HepG2 (cell line): ENCODE measurements around the gene TAF5. TPM values are rescaled to one million over a fixed set of nuclear protein-coding genes. Genes with fewer than 3 reads are reported as not detected.
A peak's percentile ranks its signal among the peaks of the same experiment; 100 is the strongest.

ENCODE experiments used
- ARNT ChIP-seq: fragments of 450-650 bp; IDR thresholded peaks from 2 replicates; pipeline ENCODE4 v1.6.1; 2017
- ATF2 ChIP-seq: sonication (generic); formaldehyde crosslinking; IDR thresholded peaks from 2 replicates; pipeline ENCODE4 v1.4.0; 2020; ENCODE audit warnings: missing genetic modification reagents
- CHD4 ChIP-seq: fragments of 200-600 bp; sonication (generic); IDR thresholded peaks from 2 replicates; pipeline ENCODE4 v1.7.0; 2017; ENCODE audit warnings: mild to moderate bottlenecking, low read length, borderline replicate concordance
- FOXA3 ChIP-seq: IDR thresholded peaks from 2 replicates; pipeline ENCODE4 v1.6.1; 2016; ENCODE audit warnings: missing genetic modification reagents, missing compliant biosample characterization
- GABPA ChIP-seq, 2 experiments: IDR thresholded peaks; 2 replicates each; pipeline ENCODE4 v1.6.1; 2011 to 2016; ENCODE audit warnings: low read depth in 2 of 2, low read length in 1 of 2, missing biosample characterization in 1 of 2, missing genetic modification characterization in 1 of 2
- GRHL1 ChIP-seq: sonication (generic); formaldehyde crosslinking; conservative IDR thresholded peaks from 2 replicates; pipeline ENCODE4 v1.8.0; 2022; ENCODE audit warnings: missing genetic modification reagents
- HNRNPH1 ChIP-seq: fragments of 200-400 bp; formaldehyde crosslinking; optimal IDR thresholded peaks from 2 replicates; pipeline ENCODE3; 2017; ENCODE audit warnings: mild to moderate bottlenecking, low read depth, low read length
- HOXA3 ChIP-seq: sonication (generic); formaldehyde crosslinking; IDR thresholded peaks from 2 replicates; pipeline ENCODE4 v1.5.0; 2020; ENCODE audit warnings: missing genetic modification reagents
- IRF1 ChIP-seq: sonication (generic); formaldehyde crosslinking; IDR thresholded peaks from 2 replicates; pipeline ENCODE4 v1.4.0; 2020; ENCODE audit warnings: low read depth, mild to moderate bottlenecking, missing genetic modification reagents
- IRX3 ChIP-seq: sonication (generic); formaldehyde crosslinking; IDR thresholded peaks from 2 replicates; pipeline ENCODE4 v1.8.1; 2023; ENCODE audit warnings: mild to moderate bottlenecking, low read depth, missing genetic modification reagents, borderline replicate concordance
- NR0B2 ChIP-seq: sonication (generic); formaldehyde crosslinking; IDR thresholded peaks from 2 replicates; pipeline ENCODE4 v1.4.0; 2020; ENCODE audit warnings: mild to moderate bottlenecking, missing genetic modification reagents
- NR3C1 ChIP-seq: sonication (generic); formaldehyde crosslinking; IDR thresholded peaks from 2 replicates; pipeline ENCODE4 v1.4.0; 2020; ENCODE audit warnings: missing genetic modification reagents
- REPIN1 ChIP-seq: sonication (generic); formaldehyde crosslinking; IDR thresholded peaks from 2 replicates; pipeline ENCODE4 v1.8.0; 2022; ENCODE audit warnings: missing genetic modification reagents, low read depth, mild to moderate bottlenecking, borderline replicate concordance
- SIX1 ChIP-seq: sonication (generic); formaldehyde crosslinking; IDR thresholded peaks from 2 replicates; pipeline ENCODE4 v1.4.0; 2020; ENCODE audit warnings: missing genetic modification reagents, borderline replicate concordance
- TGIF2 ChIP-seq: IDR thresholded peaks from 2 replicates; pipeline ENCODE4 v1.6.1; 2016; ENCODE audit warnings: control low read depth, missing compliant biosample characterization
- ZNF10 ChIP-seq: sonication (generic); formaldehyde crosslinking; IDR thresholded peaks from 2 replicates; pipeline ENCODE4 v1.4.0; 2020; ENCODE audit warnings: mild to moderate bottlenecking, low read depth, missing genetic modification reagents, borderline replicate concordance
- ZNF207 ChIP-seq: fragments of 450-650 bp; IDR thresholded peaks from 2 replicates; pipeline ENCODE4 v1.6.1; 2016; ENCODE audit warnings: antibody characterized with exemption, borderline replicate concordance
- ZNF251 ChIP-seq: sonication (generic); formaldehyde crosslinking; IDR thresholded peaks from 2 replicates; pipeline ENCODE4 v1.9.0; 2021; ENCODE audit warnings: mild to moderate bottlenecking, missing genetic modification reagents
- ZNF512 ChIP-seq: sonication (generic); formaldehyde crosslinking; IDR thresholded peaks from 2 replicates; pipeline ENCODE4 v1.4.0; 2020; ENCODE audit warnings: mild to moderate bottlenecking, missing genetic modification reagents
- ZNF660 ChIP-seq: sonication (generic); formaldehyde crosslinking; IDR thresholded peaks from 2 replicates; pipeline ENCODE4 v1.5.1; 2020; ENCODE audit warnings: mild to moderate bottlenecking, low read depth, missing genetic modification reagents, borderline replicate concordance
- ZNF740 ChIP-seq: sonication (generic); formaldehyde crosslinking; IDR thresholded peaks from 2 replicates; pipeline ENCODE4 v1.4.0; 2020; ENCODE audit warnings: missing genetic modification reagents
- ZNF746 ChIP-seq: sonication (generic); formaldehyde crosslinking; IDR thresholded peaks from 2 replicates; pipeline ENCODE4 v1.8.0; 2022; ENCODE audit warnings: mild to moderate bottlenecking, missing genetic modification reagents
- ZNF768 ChIP-seq: sonication (generic); formaldehyde crosslinking; IDR thresholded peaks from 2 replicates; pipeline ENCODE4 v1.4.0; 2020; ENCODE audit warnings: missing genetic modification reagents
- ZNF790 ChIP-seq: sonication (generic); formaldehyde crosslinking; IDR thresholded peaks from 2 replicates; pipeline ENCODE4 v1.8.0; 2022; ENCODE audit warnings: missing genetic modification reagents, mild to moderate bottlenecking, borderline replicate concordance
- polyA plus RNA-seq, 8 experiments: library from polyadenylated mRNA; depleted of rRNA in 3 of 8; stranded (reverse) in 7 of 8; unstranded in 1 of 8; fragments of >200 nt; fragmentation: Illumina TruSeq in 4 of 8; extraction: Trizol in 4 of 8; gene quantifications; 2 replicates each; pipeline versions ENCODE4 v1.2.1 to v1.2.3, GENCODE V29; 2011 to 2016; ENCODE audit warnings: low read depth in 4 of 8, missing spikeins in 1 of 8, mixed read lengths in 1 of 8; ENCODE audit not compliant: insufficient read depth in 1 of 8
- total RNA-seq, 5 experiments: library from RNA; depleted of rRNA; stranded (reverse); fragments of >200 nt; fragmentation: Illumina TruSeq; extraction: Trizol; gene quantifications; 2 replicates each; pipeline ENCODE4 v1.2.3, GENCODE V29; 2016; ENCODE audit warnings: low read depth in 1 of 5

The TAF5 gene
- total and polyA plus RNA-seq, 2 of the 13 experiments (the other 11 are each of a cell fraction or from before 2014, with no cell fraction given) = 3.8 to 8.7 TPM

- TF ChIP-seq ZNF10 (no peak), ATF2 (peak; percentile 75), CHD4 (no peak), ZNF251 (no peak), GABPA (IDR thresholded peaks at IDR 0.05; ENCODE audit: low read depth, low read length) (peak; percentile 97), GABPA (CRISPR knock-in tag; IDR thresholded peaks at IDR 0.05; ENCODE audit: low read depth) (peak; percentile 99), FOXA3 (CRISPR knock-in tag) (peak; percentile 53), HNRNPH1 (no peak), ZNF660 (no peak), HOXA3 (CRISPR knock-in tag) (peak; percentile 67; the same call in 1 of the 2 replicates), ZNF746 (0 out of 2 replicates have a peak, but pooled peaks have one; percentile 7), GRHL1 (no peak), ZNF790 (0 out of 2 replicates have a peak, but pooled peaks have one; percentile 28), IRX3 (CRISPR knock-in tag) (peak; percentile 53), ZNF512 (CRISPR knock-in tag) (no peak), ZNF207 (no peak), IRF1 (CRISPR knock-in tag) (no peak), NR3C1 (CRISPR knock-in tag) (no peak), SIX1 (CRISPR knock-in tag) (no peak), TGIF2 (CRISPR knock-in tag) (peak; percentile 96), REPIN1 (peak; percentile 92), ARNT (no peak), ZNF768 (CRISPR knock-in tag) (peak; percentile 48), NR0B2 (no peak; the same call in 1 of the 2 replicates), ZNF740 (CRISPR knock-in tag) (no peak)
Observed at GRCh38 chr10:103396067-103396788, 28.5 kb downstream of the TAF5 start, which contains the start of the genes ATP5MK and PDCD11 (continued).
